Measurements from ENCODE around the gene TTLL3. TPM values are rescaled to one million over a fixed set of nuclear protein-coding genes. Genes with fewer than 3 reads are reported as not detected.
A peak's percentile ranks its signal among the peaks of the same experiment; 100 is the strongest.

The TTLL3 gene
- total and polyA plus RNA-seq, 3 experiments from 2014 or later, result 3.8 to 19.1 (median 18.8) TPM

DNA sequence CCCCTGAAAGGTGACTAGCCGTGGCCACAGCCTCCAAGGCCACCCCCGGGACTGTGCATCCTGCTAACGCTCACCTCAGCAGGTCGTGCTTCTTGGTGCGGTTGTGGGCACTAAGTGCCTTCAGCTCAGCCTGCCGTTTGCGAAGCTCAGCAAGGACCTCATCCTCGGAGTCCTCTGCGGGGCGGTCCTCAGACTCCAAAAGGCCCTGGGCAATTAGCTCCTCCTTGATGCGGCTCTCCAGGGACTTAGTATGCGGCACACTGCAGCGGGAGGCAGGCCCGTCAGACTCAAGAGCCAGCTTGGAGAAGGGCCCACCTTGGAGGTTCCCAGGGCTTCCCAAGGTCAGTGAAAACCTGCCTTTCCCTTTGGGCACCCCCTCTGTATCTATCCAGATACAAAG is 26.1 kb upstream of the TTLL3 start:
- Histone ChIP-seq H3K9me3 (ENCODE audit: low read length) (no peaks in the 10 kb centered on the region), H3K27me3 (ENCODE audit: insufficient read depth, low read length, poor library complexity, severe bottlenecking) (no peaks in the 10 kb centered on the region), H3K27ac (ENCODE audit: low read depth, low read length) (no peak overlapping the region), H3K4me1 (ENCODE audit: insufficient read depth, low read length) (peaks cover 47% of the 10 kb centered on the region), H3K36me3 (ENCODE audit: insufficient read depth, low read length) (peaks cover 26% of the 10 kb centered on the region), H3K4me3 (ENCODE audit: low read length) (no peak overlapping the region)
- ChIA-PET POLR2A (interaction anchor here (0.7 kb wide), 1 partner anchor 357 kb away, joined by 6 read pairs; the partner anchor contains the start of gene VHL), CTCF (no interaction called here)
- H3K4me1 Mint-ChIP-seq, result peaks cover 28 to 45% (median 41%) of the 10 kb centered on the region in 3 donors
- H3K9me3 Mint-ChIP-seq, result no peaks in the 10 kb centered on the region
- H3K4me3 Mint-ChIP-seq, result no peak overlapping the region
- no peaks in the 10 kb centered on the region for H3K27me3 Mint-ChIP-seq
- DNase-seq, result no peak
- H3K27ac Mint-ChIP-seq, result no peak overlapping the region
- H3K36me3 Mint-ChIP-seq, result peaks cover 13 to 66% (median 25%) of the 10 kb centered on the region in 3 donors

DNA sequence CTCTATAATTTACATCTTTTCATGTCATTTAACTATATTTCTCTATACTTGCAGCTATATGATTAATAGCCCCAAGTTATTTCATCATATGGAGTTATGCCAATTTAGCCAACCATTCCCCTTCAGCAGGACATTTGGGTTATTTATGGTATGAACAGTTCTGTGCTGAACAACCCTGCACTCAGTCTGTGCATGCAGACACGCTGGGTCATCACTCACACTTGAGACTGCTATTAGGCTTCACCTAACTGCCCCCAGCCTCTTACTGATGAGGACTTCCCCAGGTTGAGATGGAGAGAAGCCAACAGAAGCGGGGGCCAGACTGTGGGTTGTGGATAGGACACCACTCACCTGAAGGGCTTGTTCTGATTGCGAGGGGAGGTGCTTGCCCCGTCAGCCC is 25.1 kb upstream of the TTLL3 start:
- Histone ChIP-seq H3K9me3 (ENCODE audit: low read length) (no peaks in the 10 kb centered on the region), H3K36me3 (ENCODE audit: insufficient read depth, low read length) (peaks cover 36% of the 10 kb centered on the region), H3K27ac (ENCODE audit: low read depth, low read length) (no peak overlapping the region), H3K27me3 (ENCODE audit: insufficient read depth, low read length, poor library complexity, severe bottlenecking) (no peaks in the 10 kb centered on the region), H3K4me1 (ENCODE audit: insufficient read depth, low read length) (peaks cover 37% of the 10 kb centered on the region), H3K4me3 (ENCODE audit: low read length) (no peak overlapping the region)
- CTCF ChIA-PET, result no interaction called here
- Mint-ChIP-seq H3K27me3 (no peaks in the 10 kb centered on the region), H3K4me3 (no peak overlapping the region), H3K36me3 (peaks cover 13 to 76% (median 28%) of the 10 kb centered on the region in 3 donors), H3K9me3 (no peaks in the 10 kb centered on the region), H3K4me1 (peaks cover 22 to 40% (median 34%) of the 10 kb centered on the region in 3 donors), H3K27ac (no peak overlapping the region)
- DNase-seq, result no peak
- POLR2A ChIA-PET, result no interaction called here

DNA sequence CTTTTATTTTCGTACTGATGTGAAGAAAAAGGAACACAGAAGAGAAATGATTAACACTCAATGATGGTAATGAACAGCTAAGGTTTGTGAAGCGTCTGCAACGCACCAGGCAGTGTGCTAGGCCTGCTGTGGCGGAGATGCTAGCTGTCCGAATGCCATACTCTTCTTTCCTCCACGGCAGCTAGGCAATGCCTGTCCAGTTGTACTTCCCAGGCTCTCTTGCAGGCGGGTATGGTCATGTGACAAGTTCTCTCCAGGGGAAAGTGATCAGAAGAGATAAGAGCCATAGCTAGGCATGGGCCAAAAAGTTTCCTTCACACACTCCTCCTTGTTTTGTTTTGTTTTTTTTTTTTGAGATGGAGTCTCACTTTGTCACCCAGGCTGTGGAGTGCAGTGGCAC is 24.5 kb upstream of the TTLL3 start:
- ChIA-PET CTCF (no interaction called here), POLR2A (interaction anchor here (0.7 kb wide), 1 partner anchor 343 kb away, joined by 4 read pairs; no protein-coding TSS in a partner anchor)
- no peak overlapping the region for H3K4me3 Mint-ChIP-seq
- no peaks in the 10 kb centered on the region for H3K9me3 ChIP-seq (ENCODE audit: low read length)
- no peaks in the 10 kb centered on the region for H3K27me3 ChIP-seq (ENCODE audit: insufficient read depth, low read length, poor library complexity, severe bottlenecking)
- no peaks in the 10 kb centered on the region for H3K9me3 Mint-ChIP-seq
- peaks cover 22 to 40% (median 34%) of the 10 kb centered on the region in 3 donors for H3K4me1 Mint-ChIP-seq
- no peak for DNase-seq
- no peak overlapping the region for H3K4me3 ChIP-seq (ENCODE audit: low read length)
- peak overlapping the region in 1 of 8 donors; percentile 46 for H3K27ac Mint-ChIP-seq
- H3K27me3 Mint-ChIP-seq, result no peaks in the 10 kb centered on the region
- peaks cover 37% of the 10 kb centered on the region for H3K4me1 ChIP-seq (ENCODE audit: insufficient read depth, low read length)
- peak overlapping the region; percentile 29 for H3K27ac ChIP-seq (ENCODE audit: low read depth, low read length)
- H3K36me3 ChIP-seq (ENCODE audit: insufficient read depth, low read length), result peaks cover 41% of the 10 kb centered on the region
- H3K36me3 Mint-ChIP-seq, result peaks cover 13 to 78% (median 33%) of the 10 kb centered on the region in 3 donors

DNA sequence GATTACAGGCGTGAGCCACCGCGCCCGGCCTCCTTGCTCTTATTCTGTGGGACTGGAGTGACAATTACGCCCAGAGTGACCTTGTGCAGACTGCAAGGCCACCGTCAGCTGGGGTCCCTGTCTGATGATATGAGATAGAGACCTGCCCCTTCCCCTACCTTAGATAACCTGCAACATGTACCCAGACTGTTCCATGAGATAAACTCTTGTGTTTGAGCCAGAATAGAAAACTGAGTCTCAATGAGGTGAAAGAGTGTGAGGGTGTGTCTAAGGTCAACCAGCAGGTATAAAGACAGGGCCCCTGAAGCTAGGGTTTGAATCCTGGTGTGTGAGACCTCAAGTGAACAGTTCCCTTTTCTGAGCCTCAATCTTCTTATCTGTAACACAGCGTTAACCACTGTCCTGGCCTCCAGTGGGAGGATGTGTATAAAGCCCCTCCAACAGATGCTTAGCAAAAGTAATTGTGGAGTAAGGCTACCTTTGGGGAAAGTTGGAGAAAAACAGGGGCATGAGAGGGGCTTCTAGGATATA is 23.8 kb upstream of the TTLL3 start:
- Histone ChIP-seq H3K4me3 (ENCODE audit: low read length) (no peak overlapping the region), H3K27ac (ENCODE audit: low read depth, low read length) (peak overlapping the region; percentile 29), H3K36me3 (ENCODE audit: insufficient read depth, low read length) (peaks cover 41% of the 10 kb centered on the region), H3K27me3 (ENCODE audit: insufficient read depth, low read length, poor library complexity, severe bottlenecking) (no peaks in the 10 kb centered on the region), H3K4me1 (ENCODE audit: insufficient read depth, low read length) (peaks cover 37% of the 10 kb centered on the region), H3K9me3 (ENCODE audit: low read length) (no peaks in the 10 kb centered on the region)
- no peak for DNase-seq
- H3K36me3 Mint-ChIP-seq, result peaks cover 13 to 81% (median 33%) of the 10 kb centered on the region in 3 donors
- H3K27me3 Mint-ChIP-seq, result no peaks in the 10 kb centered on the region
- H3K27ac Mint-ChIP-seq, result peak overlapping the region in 3 of 8 donors; percentile 8 to 82 (median 17)
- POLR2A ChIA-PET, result no interaction called here
- no peaks in the 10 kb centered on the region for H3K9me3 Mint-ChIP-seq
- peaks cover 23 to 40% (median 34%) of the 10 kb centered on the region in 3 donors for H3K4me1 Mint-ChIP-seq
- H3K4me3 Mint-ChIP-seq, result no peak overlapping the region
- CTCF ChIA-PET, result no interaction called here

DNA sequence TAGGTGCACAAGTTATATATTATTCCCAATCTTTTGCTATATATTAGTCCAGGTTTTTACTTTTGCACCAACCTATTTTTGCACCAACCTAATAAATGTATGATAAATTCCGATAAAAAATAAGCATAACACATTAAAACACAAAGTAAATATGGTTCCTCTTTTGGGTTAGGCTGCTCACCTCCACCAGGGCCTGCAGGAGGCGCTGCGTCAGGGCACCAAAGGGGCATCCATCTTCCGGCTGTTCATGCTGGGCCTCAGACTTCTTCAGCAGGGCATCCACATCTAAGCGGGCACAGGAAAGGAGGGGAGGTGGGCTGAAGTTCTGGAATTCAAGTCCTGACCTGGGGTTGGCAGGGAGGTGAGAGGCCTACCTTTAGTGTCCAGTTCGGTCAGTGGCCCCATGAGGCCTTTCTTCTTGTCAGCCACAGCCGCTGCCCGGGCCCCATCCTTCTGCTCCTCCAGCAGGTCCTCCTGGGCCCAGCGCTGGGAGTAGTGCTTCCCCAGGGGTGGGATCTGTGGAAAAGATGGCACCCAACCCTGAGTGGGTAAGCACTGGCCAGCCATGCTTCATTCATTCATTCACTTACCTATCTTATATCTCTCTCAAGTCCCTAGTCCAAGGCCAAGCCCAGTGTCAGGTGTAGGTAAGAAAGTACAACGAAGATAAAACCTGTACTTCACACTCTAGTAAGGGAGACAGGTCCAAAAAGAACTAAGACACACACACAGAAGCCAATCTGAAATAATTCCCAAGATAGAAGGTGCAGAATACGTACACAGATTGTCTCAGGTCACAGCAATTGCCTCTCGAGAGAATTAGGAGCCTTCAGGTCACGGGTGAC is 23.0 kb upstream of the TTLL3 start:
- peaks cover 26 to 43% (median 36%) of the 10 kb centered on the region in 3 donors for H3K4me1 Mint-ChIP-seq
- Histone ChIP-seq H3K9me3 (ENCODE audit: low read length) (no peaks in the 10 kb centered on the region), H3K27me3 (ENCODE audit: insufficient read depth, low read length, poor library complexity, severe bottlenecking) (no peaks in the 10 kb centered on the region), H3K36me3 (ENCODE audit: insufficient read depth, low read length) (peaks cover 41% of the 10 kb centered on the region), H3K4me1 (ENCODE audit: insufficient read depth, low read length) (peaks cover 37% of the 10 kb centered on the region), H3K4me3 (ENCODE audit: low read length) (no peak overlapping the region), H3K27ac (ENCODE audit: low read depth, low read length) (peak overlapping the region; percentile 10)
- peak overlapping the region in 1 of 7 donors; percentile 81 for H3K4me3 Mint-ChIP-seq
- no peak for DNase-seq
- H3K27me3 Mint-ChIP-seq, result no peaks in the 10 kb centered on the region
- peaks cover 13 to 76% (median 33%) of the 10 kb centered on the region in 3 donors for H3K36me3 Mint-ChIP-seq
- peak overlapping the region in 5 of 8 donors; percentile 3 to 78 (median 17) for H3K27ac Mint-ChIP-seq
- POLR2A ChIA-PET, result no interaction called here
- H3K9me3 Mint-ChIP-seq, result no peaks in the 10 kb centered on the region
- CTCF ChIA-PET, result no interaction called here

DNA sequence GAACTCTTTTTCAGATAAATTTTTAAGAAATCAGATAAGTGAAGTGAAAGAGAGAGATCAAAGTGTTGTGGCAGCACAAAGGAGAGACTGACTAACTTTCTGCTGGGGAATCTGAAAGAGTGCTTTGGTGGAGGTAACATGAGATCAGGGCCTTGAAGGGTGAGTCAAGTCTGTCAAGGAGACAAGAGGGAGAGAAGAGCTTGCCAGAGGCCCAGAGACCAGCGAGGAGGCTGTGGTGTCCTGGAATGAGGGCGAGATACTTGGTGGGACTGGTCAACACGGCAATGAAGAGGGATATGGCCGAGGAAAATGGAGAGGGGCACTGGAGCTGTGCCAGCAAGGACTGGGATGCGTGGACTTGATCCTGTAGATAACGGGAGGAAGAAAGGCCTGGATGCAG is 22.3 kb upstream of the TTLL3 start:
- Histone ChIP-seq H3K27ac (ENCODE audit: low read depth, low read length) (peak overlapping the region; percentile 10), H3K9me3 (ENCODE audit: low read length) (no peaks in the 10 kb centered on the region), H3K27me3 (ENCODE audit: insufficient read depth, low read length, poor library complexity, severe bottlenecking) (no peaks in the 10 kb centered on the region), H3K36me3 (ENCODE audit: insufficient read depth, low read length) (peaks cover 41% of the 10 kb centered on the region), H3K4me1 (ENCODE audit: insufficient read depth, low read length) (peaks cover 37% of the 10 kb centered on the region), H3K4me3 (ENCODE audit: low read length) (no peak overlapping the region)
- POLR2A ChIA-PET, result no interaction called here
- peak overlapping the region in 6 of 8 donors; percentile 3 to 79 (median 40) for H3K27ac Mint-ChIP-seq
- H3K9me3 Mint-ChIP-seq, result no peaks in the 10 kb centered on the region
- H3K4me3 Mint-ChIP-seq, result peak overlapping the region in 1 of 7 donors; percentile 81
- DNase-seq, result no peak
- peaks cover 27 to 42% (median 33%) of the 10 kb centered on the region in 3 donors for H3K4me1 Mint-ChIP-seq
- no peaks in the 10 kb centered on the region for H3K27me3 Mint-ChIP-seq
- H3K36me3 Mint-ChIP-seq, result peaks cover 13 to 74% (median 33%) of the 10 kb centered on the region in 3 donors
- CTCF ChIA-PET, result no interaction called here

DNA sequence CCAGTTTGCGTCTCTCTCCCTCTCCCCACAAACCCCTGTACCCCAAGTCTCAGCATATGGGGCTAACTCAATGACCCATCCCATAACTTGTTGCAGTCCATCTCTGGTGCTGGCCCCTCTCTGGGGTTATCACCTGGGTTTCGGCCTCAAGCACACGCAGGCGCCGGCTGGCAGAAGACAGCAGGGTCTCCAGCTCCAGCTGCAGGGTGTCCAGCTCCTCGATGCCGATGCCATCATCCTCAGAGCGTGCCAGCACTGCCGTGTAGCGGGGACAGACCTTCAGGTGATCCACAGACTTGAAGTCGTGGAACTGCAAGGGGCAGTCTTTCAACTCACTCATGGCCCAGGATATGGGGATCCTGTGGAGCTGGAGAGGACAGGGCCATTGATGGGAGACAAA is 18.9 kb upstream of the TTLL3 start:
- H3K4me3 Mint-ChIP-seq, result peak overlapping the region; percentile 95 to 99 (median 97)
- peaks cover 0 to 1% of the 10 kb centered on the region in 2 donors for H3K27me3 Mint-ChIP-seq
- H3K27me3 ChIP-seq (ENCODE audit: insufficient read depth, low read length, poor library complexity, severe bottlenecking), result no peaks in the 10 kb centered on the region
- no peaks in the 10 kb centered on the region for H3K9me3 ChIP-seq (ENCODE audit: low read length)
- DNase-seq, result no peak
- peaks cover 45 to 68% (median 57%) of the 10 kb centered on the region in 3 donors for H3K4me1 Mint-ChIP-seq
- H3K4me3 ChIP-seq (ENCODE audit: low read length), result peak overlapping the region; percentile 88
- H3K36me3 ChIP-seq (ENCODE audit: insufficient read depth, low read length), result peaks cover 31% of the 10 kb centered on the region
- peaks cover 12 to 70% (median 29%) of the 10 kb centered on the region in 3 donors for H3K36me3 Mint-ChIP-seq
- H3K9me3 Mint-ChIP-seq, result no peaks in the 10 kb centered on the region
- peak overlapping the region in 7 of 8 donors; percentile 90 to 100 (median 99) for H3K27ac Mint-ChIP-seq
- POLR2A ChIA-PET, result interaction anchor here (3.0 kb wide), 1 partner anchor 59 kb away, joined by 28 read pairs; the partner anchor contains the start of gene BRPF1
- H3K27ac ChIP-seq (ENCODE audit: low read depth, low read length), result no peak overlapping the region
- peaks cover 65% of the 10 kb centered on the region for H3K4me1 ChIP-seq (ENCODE audit: insufficient read depth, low read length)
- CTCF ChIA-PET, result interaction anchor here (0.8 to 0.9 kb wide), 2 partner anchors 17 to 22 kb away, joined by 3 read pairs; no protein-coding TSS in a partner anchor
